Endothelial cell of umbilical vein (primary cell): ENCODE results near the gene SMAD6. TPM values are rescaled to one million over a fixed set of nuclear protein-coding genes. Genes with fewer than 3 reads are reported as not detected.

Experiments used
- BruUV-seq: library from RNA; stranded (reverse); fragments of 400-500 nt; replicated peaks from 2 replicates; lab custom pipeline; 2021; lab: Mats Ljungman, UMichigan
- CTCF ChIA-PET: fragments of 300-600, 350-600 bp; sonication (Branson Sonifier 250); formaldehyde crosslinking; loops from one replicate; lab custom pipeline; 2021; ENCODE audit warnings: antibody characterized with exemption, inconsistent platforms; lab: Charles Lee
- POLR2A ChIA-PET: fragments of 300-600, 350-600 bp; sonication (Branson Sonifier 250); formaldehyde crosslinking; loops from one replicate; lab custom pipeline; 2021; ENCODE audit warnings: antibody characterized with exemption, inconsistent platforms; lab: Charles Lee
- DNase-seq: peaks from one replicate; pipeline ENCODE4 v3.0.0-alpha.2; 2011; ENCODE audit warnings: low read depth, low spot score
- FAIRE-seq: peaks from 2 replicates; lab custom pipeline; 2011; peaks lifted over from hg19 to GRCh38; lab: Jason Lieb, UNC
- H2AFZ ChIP-seq: 2 replicates; pipeline ENCODE4 v1.6.0; 2012; ENCODE audit warnings: low read depth, low read length, control low read depth, inconsistent platforms
- H3K27ac ChIP-seq: 2 replicates; pipeline ENCODE4 v1.5.1; 2011; ENCODE audit warnings: low read depth, mild to moderate bottlenecking, control low read depth, low read length, moderate library complexity; ENCODE audit not compliant: insufficient read depth
- H3K27me3 ChIP-seq, 2 experiments: 2 replicates each; pipeline versions ENCODE4 v1.6.0 to v1.6.1; 2011; ENCODE audit warnings: low read length in 2 of 2, mixed read lengths in 1 of 2; ENCODE audit not compliant: control insufficient read depth in 2 of 2, insufficient read depth in 2 of 2
- H3K36me3 ChIP-seq, 2 experiments: 2 replicates in 1 of 2; 3 replicates in 1 of 2; pipeline ENCODE4 v1.5.1; 2011; ENCODE audit warnings: low read length in 2 of 2, mild to moderate bottlenecking in 1 of 2, moderate library complexity in 1 of 2; ENCODE audit not compliant: control insufficient read depth in 2 of 2, insufficient read depth in 2 of 2; ENCODE audit errors: extremely low read depth in 1 of 2
- H3K4me1 ChIP-seq: 3 replicates; pipeline ENCODE4 v1.5.1; 2011; ENCODE audit warnings: mild to moderate bottlenecking, low read length; ENCODE audit not compliant: control insufficient read depth, insufficient read depth; ENCODE audit errors: extremely low read depth
- H3K4me2 ChIP-seq: 2 replicates; pipeline ENCODE4 v1.6.1; 2011; ENCODE audit warnings: low read length, control low read depth, mixed read lengths; ENCODE audit not compliant: insufficient read depth
- H3K4me3 ChIP-seq, 3 experiments: fragments of 200-600 bp in 1 of 3; sonication (generic), shearing (Covaris generic) in 1 of 3; replicated peaks in 1 of 3; 2 replicates each; pipeline ENCODE4 v1.5.1; 2011 to 2016; ENCODE audit warnings: control low read depth in 3 of 3, low read length in 3 of 3, mild to moderate bottlenecking in 2 of 3, inconsistent platforms in 1 of 3, low read depth in 1 of 3, moderate library complexity in 1 of 3; ENCODE audit not compliant: insufficient read depth in 1 of 3
- H3K79me2 ChIP-seq: 2 replicates; pipeline ENCODE4 v1.6.0; 2012; ENCODE audit warnings: low read length, inconsistent platforms; ENCODE audit not compliant: control insufficient read depth, insufficient read depth
- H3K9ac ChIP-seq: replicated peaks from 2 replicates; pipeline ENCODE3; 2011; ENCODE audit warnings: low read length, control low read depth; ENCODE audit not compliant: insufficient read depth; ENCODE audit errors: extremely low read depth
- H3K9me1 ChIP-seq: replicated peaks from 3 replicates; pipeline ENCODE4 v1.6.0; 2011; ENCODE audit warnings: mild to moderate bottlenecking, low read length; ENCODE audit not compliant: control insufficient read depth, insufficient read depth; ENCODE audit errors: extremely low read depth
- H3K9me3 ChIP-seq: replicated peaks from 2 replicates; pipeline ENCODE4 v1.5.1; 2012; ENCODE audit warnings: low read length, inconsistent platforms; ENCODE audit not compliant: control insufficient read depth, insufficient read depth
- H4K20me1 ChIP-seq: replicated peaks from 2 replicates; pipeline ENCODE3; 2011; ENCODE audit warnings: mild to moderate bottlenecking, low read length; ENCODE audit not compliant: control insufficient read depth, insufficient read depth; ENCODE audit errors: extremely low read depth
- FOS ChIP-seq: IDR thresholded peaks from 2 replicates; pipeline ENCODE4 v1.6.1; 2011; ENCODE audit warnings: mild to moderate bottlenecking, low read length, moderate library complexity, borderline replicate concordance; ENCODE audit not compliant: insufficient read depth
- GATA2 ChIP-seq: IDR thresholded peaks from 2 replicates; pipeline ENCODE4 v1.7.0; 2011; ENCODE audit warnings: low read depth, mild to moderate bottlenecking, moderate library complexity, mixed read lengths, low read length; ENCODE audit not compliant: insufficient read length, insufficient read depth
- POLR2A ChIP-seq: IDR thresholded peaks from 2 replicates; pipeline ENCODE4 v1.6.1; 2012; ENCODE audit warnings: low read depth, mild to moderate bottlenecking, control low read depth, low read length
- dilution Hi-C: fragments of 300-500 bp; cut with MboI; formaldehyde crosslinking; loops from one replicate; pipeline ENCODE4 v1.15.0; 2019; ENCODE audit warnings: low sequenced_read_pairs; ENCODE audit not compliant: extremely low pct_ligation_motif_present
- intact Hi-C: fragments of 100-400 bp; cut with micrococcal nuclease; formaldehyde crosslinking; loops from one replicate; pipeline ENCODE4 v1.10.0; 2022
- polyA plus RNA-seq, 4 experiments: library from polyadenylated mRNA; depleted of rRNA in 3 of 4; stranded (reverse) in 3 of 4; unstranded in 1 of 4; fragments of >200 nt; gene quantifications; 2 replicates each; pipeline versions ENCODE4 v1.2.1 to v1.2.3, GENCODE V29; 2011 to 2012; ENCODE audit warnings: missing spikeins in 1 of 4
- total RNA-seq: library from RNA; stranded (reverse); gene quantifications from 2 replicates; pipeline ENCODE4 v1.2.3, GENCODE V29; 2021
- TF ChIP-seq, protein P1 (sequence below), 2 donors: IDR thresholded peaks; 1 replicate in 1 of 2; 2 replicates in 1 of 2; pipeline ENCODE4 v1.5.1; 2011; ENCODE audit warnings: low read length in 2 of 2, mild to moderate bottlenecking in 2 of 2, moderate library complexity in 2 of 2, control low read depth in 1 of 2, inconsistent platforms in 1 of 2, low read depth in 1 of 2; ENCODE audit not compliant: insufficient read depth in 1 of 2; ENCODE audit errors: extremely low read depth in 1 of 2

Gene SMAD6
- total and polyA plus RNA-seq, 2 donors (not counting 3 experiments of a cell fraction or from before 2014, with no cell fraction given): 7.3 to 12.5 TPM

DNA sequence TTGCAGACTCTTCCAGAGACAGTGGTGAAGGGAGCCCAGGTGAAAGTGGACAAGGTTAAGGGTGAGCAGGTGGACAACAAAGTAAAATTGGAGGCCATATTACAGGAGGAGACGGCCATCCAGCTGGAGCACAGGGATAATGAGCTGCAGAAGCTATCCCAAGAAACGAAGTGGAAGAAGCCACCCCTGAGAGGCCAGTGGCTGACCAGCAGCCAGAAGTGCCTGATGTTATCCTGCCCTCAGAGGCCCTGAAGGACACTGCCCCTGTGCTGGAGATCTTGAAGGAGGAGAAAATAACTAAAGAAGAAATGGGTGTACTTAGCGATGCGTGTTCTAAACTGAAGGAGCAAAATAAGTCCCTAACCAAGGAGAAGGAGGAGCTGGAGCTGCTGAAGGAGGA, 107.6 kb downstream of the SMAD6 start:
- no peaks in the 10 kb centered on the region for H4K20me1 ChIP-seq
- BruUV-seq: no TSS peak
- H3K36me3 ChIP-seq: no peaks in the 10 kb centered on the region
- H3K27ac ChIP-seq: no peak overlapping the region
- dilution Hi-C loops (no loop called here), intact Hi-C loops (no loop called here)
- H3K9ac ChIP-seq: no peak overlapping the region
- no peaks in the 10 kb centered on the region for H3K9me1 ChIP-seq
- DNase-seq (no peak), FAIRE-seq (no peak)
- no peaks in the 10 kb centered on the region for H3K79me2 ChIP-seq
- TF ChIP-seq GATA2: no peak
- no peak for TF ChIP-seq POLR2A
- peaks cover 4% of the 10 kb centered on the region for H3K4me1 ChIP-seq
- no peaks in the 10 kb centered on the region for H3K9me3 ChIP-seq
- H3K4me2 ChIP-seq: no peak overlapping the region
- ChIA-PET POLR2A (interaction anchor here (1.1 kb wide), 1 partner anchor 21 kb away, joined by 3 read pairs; no protein-coding TSS in a partner anchor), CTCF (interaction anchor here (1.0 to 2.1 kb wide), 5 partner anchors 20 to 42 kb away, joined by 3 to 13 read pairs (median 4); no protein-coding TSS in a partner anchor)
- H3K27me3 ChIP-seq: no peaks in the 10 kb centered on the region
- no peak overlapping the region for H2AFZ ChIP-seq
- H3K4me3 ChIP-seq: no peak overlapping the region

DNA sequence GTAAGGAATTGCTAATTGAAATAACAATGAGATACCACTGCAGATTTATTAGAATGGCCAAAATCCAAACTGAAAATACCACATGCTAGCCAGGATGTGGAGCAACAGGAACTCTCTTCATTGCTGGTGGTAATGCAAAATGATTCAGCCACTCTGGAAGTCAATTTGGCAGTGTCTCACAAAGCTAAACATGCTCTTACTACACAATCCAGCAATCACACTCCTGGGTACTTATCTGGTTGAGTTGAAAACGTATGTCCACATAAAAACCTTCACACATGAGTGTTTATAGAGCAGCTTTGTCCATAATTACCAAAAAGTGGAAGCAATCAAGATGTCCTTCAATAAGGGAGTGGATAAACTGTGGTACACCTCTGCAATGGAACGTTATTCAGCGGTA, 113.3 kb downstream of the SMAD6 start:
- Histone ChIP-seq H3K27ac (no peak overlapping the region), H3K36me3 (no peaks in the 10 kb centered on the region), H3K79me2 (no peaks in the 10 kb centered on the region), H3K4me3 (no peak overlapping the region), H3K27me3 (no peaks in the 10 kb centered on the region), H2AFZ (peak overlapping the region; percentile 20), H3K4me2 (no peak overlapping the region), H4K20me1 (no peaks in the 10 kb centered on the region), H3K4me1 (peaks cover 7% of the 10 kb centered on the region), H3K9me3 (no peaks in the 10 kb centered on the region), H3K9me1 (no peaks in the 10 kb centered on the region), H3K9ac (no peak overlapping the region)
- no TSS peak for BruUV-seq
- intact Hi-C loops (loop anchor here (1.0 kb wide), 1 partner anchor 12 kb away; no protein-coding TSS in a partner anchor), dilution Hi-C loops (no loop called here)
- ChIA-PET POLR2A (no interaction called here), CTCF (interaction anchor here (0.9 to 1.2 kb wide), 5 partner anchors 12 to 36 kb away, joined by 3 to 9 read pairs (median 3); no protein-coding TSS in a partner anchor)
- DNase-seq (peak; percentile 53), FAIRE-seq (peak; percentile 78)
- peak; percentile 26 for TF ChIP-seq FOS
- TF ChIP-seq, protein P1, sequence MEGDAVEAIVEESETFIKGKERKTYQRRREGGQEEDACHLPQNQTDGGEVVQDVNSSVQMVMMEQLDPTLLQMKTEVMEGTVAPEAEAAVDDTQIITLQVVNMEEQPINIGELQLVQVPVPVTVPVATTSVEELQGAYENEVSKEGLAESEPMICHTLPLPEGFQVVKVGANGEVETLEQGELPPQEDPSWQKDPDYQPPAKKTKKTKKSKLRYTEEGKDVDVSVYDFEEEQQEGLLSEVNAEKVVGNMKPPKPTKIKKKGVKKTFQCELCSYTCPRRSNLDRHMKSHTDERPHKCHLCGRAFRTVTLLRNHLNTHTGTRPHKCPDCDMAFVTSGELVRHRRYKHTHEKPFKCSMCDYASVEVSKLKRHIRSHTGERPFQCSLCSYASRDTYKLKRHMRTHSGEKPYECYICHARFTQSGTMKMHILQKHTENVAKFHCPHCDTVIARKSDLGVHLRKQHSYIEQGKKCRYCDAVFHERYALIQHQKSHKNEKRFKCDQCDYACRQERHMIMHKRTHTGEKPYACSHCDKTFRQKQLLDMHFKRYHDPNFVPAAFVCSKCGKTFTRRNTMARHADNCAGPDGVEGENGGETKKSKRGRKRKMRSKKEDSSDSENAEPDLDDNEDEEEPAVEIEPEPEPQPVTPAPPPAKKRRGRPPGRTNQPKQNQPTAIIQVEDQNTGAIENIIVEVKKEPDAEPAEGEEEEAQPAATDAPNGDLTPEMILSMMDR (IDR thresholded peaks at IDR 0.05; ENCODE audit: extremely low read depth in 1 of 2, insufficient read depth in 1 of 2, low read depth in 1 of 2, low read length in 2 of 2): no peak
